Esophagus muscularis mucosa (tissue), 4 donors: ENCODE data around the gene ADA. TPM values are rescaled to one million over a fixed set of nuclear protein-coding genes. Genes with fewer than 3 reads are reported as not detected.
A peak's percentile ranks its signal among the peaks of the same experiment; 100 is the strongest.

Source experiments
- DNase-seq: peaks from one replicate; pipeline ENCODE4 v3.0.0-alpha.2; 2017; ENCODE audit errors: extremely low spot score
- H3K27ac ChIP-seq, 4 donors: fragments of 200-600 bp; sonication (generic); replicated peaks in 1 of 4; 1 replicate in 3 of 4; 2 replicates in 1 of 4; pipeline ENCODE4 v1.5.1; 2016 to 2019; ENCODE audit warnings: mild to moderate bottlenecking in 1 of 4
- H3K27me3 ChIP-seq, 4 donors: fragments of 200-600 bp; sonication (generic); one replicate each; pipeline versions ENCODE4 v1.5.1 to v1.6.0; 2016 to 2019
- H3K36me3 ChIP-seq, 4 donors: fragments of 200-600 bp; sonication (generic); one replicate each; pipeline ENCODE4 v1.5.1; 2016 to 2019
- H3K4me1 ChIP-seq, 4 donors: fragments of 200-600 bp; sonication (generic); one replicate each; pipeline ENCODE4 v1.5.1; 2016 to 2019
- H3K4me3 ChIP-seq, 4 donors: fragments of 200-600 bp; sonication (generic); 1 replicate in 2 of 4; 2 replicates in 2 of 4; pipeline ENCODE4 v1.5.1; 2016 to 2019; ENCODE audit warnings: mild to moderate bottlenecking in 4 of 4, moderate library complexity in 1 of 4
- H3K9me3 ChIP-seq, 4 donors: fragments of 200-600 bp; sonication (generic); 1 replicate in 3 of 4; 2 replicates in 1 of 4; pipeline ENCODE4 v1.5.1; 2016 to 2019
- EP300 ChIP-seq: sonication (generic); formaldehyde crosslinking; IDR thresholded peaks from one replicate; pipeline ENCODE4 v1.6.1; 2017; ENCODE audit warnings: antibody characterized with exemption
- POLR2A ChIP-seq: fragments of 450-650 bp; IDR thresholded peaks from one replicate; pipeline ENCODE4 v1.6.1; 2017; ENCODE audit warnings: antibody characterized with exemption, moderate library complexity, mild to moderate bottlenecking, low read depth
- POLR2AphosphoS5 ChIP-seq, 2 donors: sonication (generic); formaldehyde crosslinking; IDR thresholded peaks; one replicate each; pipeline ENCODE4 v1.6.1; 2017; ENCODE audit warnings: antibody characterized with exemption in 2 of 2
- WGBS: methylation state at CpG from one replicate; pipeline ENCODE4 v1.1.5; 2018; 5-methylcytosine and 5-hydroxymethylcytosine counted together
- intact Hi-C: fragments of 100-400 bp; cut with DNase I; formaldehyde crosslinking; loops from one replicate; pipeline ENCODE4 v1.15.1; 2023
- total RNA-seq, 4 donors: library from RNA; depleted of rRNA; stranded (reverse); fragments of >200 nt; gene quantifications; one replicate each; pipeline versions ENCODE4 v1.1.0 to v1.2.1, GENCODE V29; 2016
- TF ChIP-seq, protein P1 (sequence below), 3 experiments: fragments of 200-600 bp in 2 of 3; fragments of 450-650 bp in 1 of 3; sonication (generic) in 2 of 3; IDR thresholded peaks; one replicate each; pipeline ENCODE4 v1.5.1; 2017 to 2019; ENCODE audit warnings: antibody characterized with exemption in 3 of 3, mild to moderate bottlenecking in 2 of 3, moderate library complexity in 1 of 3

ADA gene
- total RNA-seq, 4 donors from 2014 or later = 9.6 to 18.4 (median 13.4) TPM

DNA sequence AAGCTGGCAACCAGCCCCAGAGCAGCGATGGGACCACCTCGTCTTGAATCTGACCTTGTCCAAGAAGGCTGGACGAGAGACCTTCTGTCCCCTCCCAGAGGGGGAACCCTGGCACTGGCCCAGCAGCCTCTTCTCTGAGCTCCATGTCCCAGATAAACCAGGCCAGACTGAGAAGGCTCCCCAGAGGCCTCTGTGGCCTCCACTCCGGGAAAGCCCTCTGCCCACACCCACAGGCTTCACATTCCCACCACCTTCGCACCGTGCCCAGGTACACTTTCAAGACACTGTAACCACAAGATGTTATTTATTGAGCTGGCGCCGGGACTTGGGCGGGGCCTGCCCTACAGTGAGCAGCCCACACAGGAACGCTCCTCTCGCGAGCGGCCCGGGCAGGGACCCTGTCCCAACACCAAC is 33.2 kb downstream of the ADA start:
- Histone ChIP-seq H3K9me3 (peaks cover 0 to 5% (median 0%) of the 10 kb centered on the region in 4 donors), H3K4me1 (peaks cover 36 to 44% (median 40%) of the 10 kb centered on the region in 4 donors), H3K4me3 (no peak overlapping the region), H3K27ac (peak overlapping the region in 2 of 4 donors; percentile 0 to 24), H3K27me3 (no peaks in the 10 kb centered on the region), H3K36me3 (peaks cover 13 to 97% (median 85%) of the 10 kb centered on the region in 4 donors)
- DNase-seq = no peak
- 71% methylated on average over 13 of the region's 14 CpGs for WGBS
- intact Hi-C loops = loop anchor here (10.0 kb wide), 2 partner anchors 116 to 234 kb away; no protein-coding TSS in a partner anchor
- TF ChIP-seq POLR2A = no peak
- TF ChIP-seq EP300 = no peak
- TF ChIP-seq, protein P1, sequence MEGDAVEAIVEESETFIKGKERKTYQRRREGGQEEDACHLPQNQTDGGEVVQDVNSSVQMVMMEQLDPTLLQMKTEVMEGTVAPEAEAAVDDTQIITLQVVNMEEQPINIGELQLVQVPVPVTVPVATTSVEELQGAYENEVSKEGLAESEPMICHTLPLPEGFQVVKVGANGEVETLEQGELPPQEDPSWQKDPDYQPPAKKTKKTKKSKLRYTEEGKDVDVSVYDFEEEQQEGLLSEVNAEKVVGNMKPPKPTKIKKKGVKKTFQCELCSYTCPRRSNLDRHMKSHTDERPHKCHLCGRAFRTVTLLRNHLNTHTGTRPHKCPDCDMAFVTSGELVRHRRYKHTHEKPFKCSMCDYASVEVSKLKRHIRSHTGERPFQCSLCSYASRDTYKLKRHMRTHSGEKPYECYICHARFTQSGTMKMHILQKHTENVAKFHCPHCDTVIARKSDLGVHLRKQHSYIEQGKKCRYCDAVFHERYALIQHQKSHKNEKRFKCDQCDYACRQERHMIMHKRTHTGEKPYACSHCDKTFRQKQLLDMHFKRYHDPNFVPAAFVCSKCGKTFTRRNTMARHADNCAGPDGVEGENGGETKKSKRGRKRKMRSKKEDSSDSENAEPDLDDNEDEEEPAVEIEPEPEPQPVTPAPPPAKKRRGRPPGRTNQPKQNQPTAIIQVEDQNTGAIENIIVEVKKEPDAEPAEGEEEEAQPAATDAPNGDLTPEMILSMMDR (IDR thresholded peaks at IDR 0.05) = no peak

DNA sequence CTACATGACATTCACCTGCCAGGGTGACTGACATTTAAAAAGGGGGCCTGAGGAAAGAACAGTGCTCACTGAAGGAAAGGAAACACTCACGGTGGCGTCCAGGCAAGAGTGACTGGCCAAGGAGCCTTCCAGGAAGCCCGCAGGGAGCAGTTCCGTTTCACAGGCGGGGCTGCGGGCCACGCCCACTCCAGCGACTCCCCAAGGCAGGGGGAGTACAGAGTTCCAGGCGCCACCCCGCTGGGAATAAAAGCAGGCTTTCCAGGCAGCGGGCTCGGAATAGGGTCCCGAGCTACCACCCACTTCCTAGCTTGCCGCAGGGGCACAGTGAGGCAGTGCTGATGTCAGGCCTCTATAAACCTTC is 34.9 kb downstream of the ADA start:
- H3K27ac ChIP-seq = peak overlapping the region; percentile 76 to 80 (median 78)
- no peaks in the 10 kb centered on the region for H3K9me3 ChIP-seq
- 57% methylated on average over 3 of the region's 14 CpGs for WGBS

DNA sequence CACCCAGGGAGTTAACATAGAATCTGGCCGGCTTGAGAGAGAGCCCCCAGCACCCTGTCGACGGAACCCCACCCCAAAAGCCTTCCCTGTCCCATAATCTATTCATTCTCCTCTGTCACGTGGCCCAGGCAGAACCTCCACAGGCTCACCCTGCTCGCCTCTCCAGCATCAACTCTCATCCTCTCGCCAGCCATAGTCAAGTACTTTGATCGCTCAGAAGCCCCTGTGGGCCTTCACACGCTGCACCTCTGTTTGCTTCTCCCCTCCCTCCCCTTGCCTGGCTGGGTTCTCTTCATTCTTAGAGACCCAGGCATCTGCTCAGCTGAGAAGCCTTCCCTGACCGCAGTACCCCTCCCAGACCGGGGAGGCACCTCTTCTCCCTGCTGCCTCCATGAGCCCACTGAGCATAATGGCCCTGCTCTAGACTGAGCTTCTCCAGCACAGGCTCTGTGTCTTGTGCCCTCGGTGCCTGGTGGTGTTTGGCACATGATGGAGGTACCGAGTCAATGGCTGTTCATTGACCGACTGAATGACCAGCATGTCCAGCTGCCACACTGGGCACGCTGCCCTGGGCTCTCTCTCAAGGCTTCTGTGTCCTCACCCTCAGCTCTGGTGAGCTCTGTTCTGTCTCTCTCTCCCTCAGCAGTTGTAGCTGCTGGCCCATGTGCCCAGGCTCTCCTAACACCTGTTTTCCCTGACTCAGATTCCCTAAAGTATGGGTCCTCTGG is 35.5 kb downstream of the ADA start:
- Histone ChIP-seq H3K4me1 (peaks cover 47 to 55% (median 54%) of the 10 kb centered on the region in 4 donors), H3K9me3 (no peaks in the 10 kb centered on the region), H3K27me3 (no peaks in the 10 kb centered on the region), H3K27ac (peak overlapping the region; percentile 76 to 80 (median 78)), H3K36me3 (peaks cover 13 to 81% (median 72%) of the 10 kb centered on the region in 4 donors), H3K4me3 (no peak overlapping the region)
- 86% methylated on average over 14 of the region's 14 CpGs for WGBS
- TF ChIP-seq, protein P1 (IDR thresholded peaks at IDR 0.05) = no peak
- TF ChIP-seq POLR2A (no peak), POLR2AphosphoS5 (IDR thresholded peaks at IDR 0.05) (no peak), EP300 (no peak)
- no peak for DNase-seq
- intact Hi-C loops = loop anchor here (10.0 kb wide), 2 partner anchors 119 to 231 kb away; no protein-coding TSS in a partner anchor

More for the DNA sequence above, 34.9 kb downstream of the ADA start:
- TF ChIP-seq POLR2A (no peak), EP300 (no peak), POLR2AphosphoS5 (IDR thresholded peaks at IDR 0.05) (peak; percentile 26 to 35)
- H3K36me3 ChIP-seq = peaks cover 13 to 84% (median 74%) of the 10 kb centered on the region in 4 donors
- intact Hi-C loops = loop anchor here (10.0 kb wide), 2 partner anchors 118 to 232 kb away; no protein-coding TSS in a partner anchor
- no peak for DNase-seq
- H3K4me3 ChIP-seq = no peak overlapping the region
- no peaks in the 10 kb centered on the region for H3K27me3 ChIP-seq
- H3K4me1 ChIP-seq = peaks cover 44 to 50% (median 48%) of the 10 kb centered on the region in 4 donors

DNA sequence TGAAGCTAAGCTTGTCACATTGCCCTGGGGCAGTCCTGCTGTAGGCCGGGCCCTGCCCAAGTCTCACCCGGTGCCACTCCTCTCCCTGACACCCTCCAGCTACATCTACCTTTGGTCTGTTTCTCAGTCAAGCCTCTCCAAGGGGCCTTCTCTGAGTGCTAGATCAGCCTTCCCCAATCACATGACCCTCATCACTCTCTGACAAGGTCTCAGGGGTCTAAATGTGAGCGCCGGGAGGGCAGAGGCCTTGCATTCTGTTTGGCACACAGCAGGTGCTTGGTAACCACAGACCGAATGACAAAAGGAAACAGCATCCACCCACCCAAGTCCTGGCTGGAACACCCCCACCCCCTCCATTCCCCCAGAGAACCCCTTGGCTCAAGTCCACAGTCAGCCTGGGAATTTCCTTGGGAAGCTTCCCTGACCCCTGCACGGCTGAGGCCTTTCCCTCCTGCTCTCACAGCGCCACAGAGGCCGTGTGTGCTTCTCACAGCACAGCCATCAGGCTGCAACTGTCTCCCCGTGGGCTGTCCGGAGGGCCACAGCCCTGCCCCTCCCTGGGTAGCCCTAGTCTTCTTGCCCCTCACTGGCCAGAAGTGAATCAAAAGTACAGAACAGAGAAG is 36.2 kb downstream of the ADA start:
- TF ChIP-seq POLR2A = no peak
- TF ChIP-seq, protein P1 (IDR thresholded peaks at IDR 0.05) = no peak
- TF ChIP-seq POLR2AphosphoS5 (IDR thresholded peaks at IDR 0.05) = no peak
- TF ChIP-seq EP300 = no peak
- intact Hi-C loops = loop anchor here (10.0 kb wide), 2 partner anchors 120 to 230 kb away; no protein-coding TSS in a partner anchor
- WGBS = 27% methylated on average over 10 of the region's 10 CpGs
- Histone ChIP-seq H3K36me3 (peaks cover 13 to 73% (median 65%) of the 10 kb centered on the region in 4 donors), H3K9me3 (no peaks in the 10 kb centered on the region), H3K4me1 (peaks cover 54 to 62% (median 60%) of the 10 kb centered on the region in 4 donors), H3K27ac (peak overlapping the region; percentile 76 to 80 (median 78)), H3K27me3 (no peaks in the 10 kb centered on the region), H3K4me3 (no peak overlapping the region)
- DNase-seq = no peak

DNA sequence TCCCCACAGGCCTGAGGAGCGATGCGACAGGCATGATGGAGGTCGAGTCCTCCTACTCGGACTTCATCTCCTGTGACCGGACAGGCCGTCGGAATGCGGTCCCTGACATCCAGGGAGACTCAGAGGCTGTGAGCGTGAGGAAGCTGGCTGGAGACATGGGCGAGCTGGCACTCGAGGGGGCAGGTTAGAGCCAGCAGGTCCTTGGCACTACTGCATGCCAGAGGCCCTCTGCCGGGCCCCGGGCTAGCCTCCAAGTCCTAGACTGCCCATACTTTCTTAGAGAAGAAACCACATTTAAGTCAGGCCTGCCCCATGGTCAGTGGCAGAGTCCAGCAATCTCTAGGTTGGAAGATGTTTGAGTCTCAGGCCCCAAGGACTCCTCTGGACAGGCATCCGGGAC is 37.0 kb downstream of the ADA start:
- H3K4me1 ChIP-seq = peaks cover 61 to 70% (median 68%) of the 10 kb centered on the region in 4 donors
- intact Hi-C loops = loop anchor here (10.0 kb wide), 2 partner anchors 120 to 230 kb away; no protein-coding TSS in a partner anchor
- peaks cover 5 to 66% (median 58%) of the 10 kb centered on the region in 4 donors for H3K36me3 ChIP-seq
- H3K4me3 ChIP-seq = no peak overlapping the region
- no peak for DNase-seq
- WGBS = 67% methylated on average over 11 of the region's 14 CpGs
- peak overlapping the region; percentile 76 to 80 (median 78) for H3K27ac ChIP-seq
- TF ChIP-seq, protein P1 (IDR thresholded peaks at IDR 0.05) = no peak
- TF ChIP-seq POLR2A = no peak
- no peak for TF ChIP-seq POLR2AphosphoS5 (IDR thresholded peaks at IDR 0.05)
- TF ChIP-seq EP300 = no peak
- H3K9me3 ChIP-seq = no peaks in the 10 kb centered on the region
- no peaks in the 10 kb centered on the region for H3K27me3 ChIP-seq
